GM18526 (cell line): ENCODE results near the gene ARRB1.

Experiments used
- POLR2A ChIP-seq: IDR thresholded peaks from 3 replicates; pipeline ENCODE4 v1.6.1; 2011; ENCODE audit not compliant: insufficient read length; ENCODE audit errors: extremely low read depth

ARRB1 gene

DNA sequence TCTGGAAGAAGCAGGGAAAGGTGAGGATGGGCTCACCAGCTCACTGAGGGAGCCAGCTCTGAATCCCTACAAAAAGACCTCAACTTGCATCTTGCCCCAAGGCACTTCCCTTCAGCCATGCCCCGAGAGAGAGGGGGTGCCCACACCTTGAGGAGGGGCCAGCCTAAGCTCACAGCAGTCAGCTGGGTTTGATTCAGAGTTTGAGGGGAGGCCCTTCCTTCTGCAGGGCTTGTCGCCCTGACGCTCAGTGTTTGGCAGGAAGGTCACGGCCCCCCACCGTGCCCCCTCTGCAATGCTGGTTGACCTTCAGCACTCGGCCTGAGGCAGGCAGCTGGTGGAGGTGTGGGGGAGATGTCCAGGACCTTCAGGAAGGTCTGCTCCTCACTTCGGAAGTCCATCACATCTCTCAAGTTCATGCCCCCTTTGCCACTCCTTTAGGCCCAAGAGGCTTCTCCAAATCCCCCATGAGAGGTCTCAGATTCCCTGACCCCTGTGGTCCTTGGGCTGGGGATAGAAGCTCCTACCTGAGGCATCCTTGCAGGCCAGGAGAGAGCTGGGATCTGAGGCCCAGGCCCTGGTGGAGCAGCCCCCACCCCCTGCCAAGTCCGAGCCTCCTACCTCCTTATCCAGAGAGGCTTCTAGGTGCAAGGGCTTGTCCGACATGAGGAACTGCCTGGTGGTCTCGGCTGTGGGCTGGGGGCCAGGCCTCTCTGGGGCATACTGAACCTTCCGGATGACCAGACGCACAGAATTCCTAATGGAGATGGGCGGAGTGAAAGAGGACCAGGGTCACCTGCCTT, 73.3 kb downstream of the ARRB1 start:
- TF ChIP-seq POLR2A = no peak

DNA sequence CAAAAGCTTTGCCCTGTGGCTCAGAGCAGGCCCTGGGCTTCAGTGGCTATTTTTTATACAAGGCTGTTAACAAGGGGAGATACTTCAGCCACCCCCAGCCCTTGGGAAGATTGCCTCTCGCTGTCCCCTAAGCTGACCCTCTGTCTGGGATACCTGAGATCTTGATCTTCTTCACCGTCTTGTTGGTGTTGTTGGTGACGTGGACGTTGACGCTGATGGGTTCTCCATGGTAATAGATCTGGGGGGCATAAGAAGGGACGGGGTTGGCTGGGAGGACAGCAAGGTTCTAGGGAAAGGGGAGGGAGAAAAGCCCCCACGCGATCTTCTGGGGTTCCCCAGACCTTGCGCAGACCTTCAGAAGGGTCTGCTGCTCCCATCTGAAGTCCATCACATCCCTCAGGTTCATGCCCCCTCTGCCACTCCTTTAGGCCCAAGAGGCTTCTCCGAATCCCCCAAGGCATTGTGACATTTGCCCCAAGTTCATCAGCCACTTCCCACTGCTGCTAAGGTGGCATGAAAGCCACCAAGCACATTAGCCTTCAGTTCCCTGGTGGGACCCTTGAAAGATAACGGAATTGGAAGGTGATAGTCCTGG, 74.2 kb downstream of the ARRB1 start:
- no peak for TF ChIP-seq POLR2A

DNA sequence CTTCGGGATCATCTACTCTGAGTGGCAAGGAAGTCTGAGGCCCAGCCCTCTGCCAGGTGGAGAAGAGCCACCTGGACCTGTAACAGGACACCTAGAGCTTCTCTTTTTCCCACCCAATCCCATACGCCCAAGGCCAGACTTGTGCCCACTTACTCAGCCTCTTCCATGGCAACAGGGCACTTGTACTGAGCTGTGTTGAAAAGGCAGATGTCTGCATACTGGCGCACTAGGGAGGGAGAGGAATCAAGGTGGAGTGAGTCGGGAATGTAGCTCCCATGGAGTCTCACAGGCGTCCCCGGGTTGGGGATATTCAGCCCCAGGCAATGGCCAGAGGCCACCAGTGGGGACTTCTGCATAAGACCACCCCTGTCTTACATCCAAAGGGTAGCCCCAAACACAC, 74.8 kb downstream of the ARRB1 start:
- TF ChIP-seq POLR2A = no peak

DNA sequence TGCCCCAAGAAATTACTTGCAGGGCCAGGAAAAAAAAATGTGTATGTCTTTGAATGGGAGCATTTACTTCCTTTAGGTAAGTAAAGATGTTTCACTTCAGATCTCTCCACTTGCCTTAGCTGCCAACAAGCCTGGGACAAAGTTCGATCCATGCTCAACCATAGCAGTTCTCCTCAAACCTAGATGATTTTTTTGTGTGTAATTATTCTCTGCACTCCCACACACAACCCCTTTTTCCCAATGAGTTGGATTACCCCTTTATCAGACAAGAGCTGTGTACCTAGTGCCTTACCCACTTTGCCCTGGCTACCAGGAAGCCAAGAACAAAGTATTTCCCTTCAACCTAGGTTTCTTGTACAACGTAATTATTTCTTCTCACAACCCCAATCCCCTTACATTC, 75.3 kb downstream of the ARRB1 start:
- TF ChIP-seq POLR2A = no peak

DNA sequence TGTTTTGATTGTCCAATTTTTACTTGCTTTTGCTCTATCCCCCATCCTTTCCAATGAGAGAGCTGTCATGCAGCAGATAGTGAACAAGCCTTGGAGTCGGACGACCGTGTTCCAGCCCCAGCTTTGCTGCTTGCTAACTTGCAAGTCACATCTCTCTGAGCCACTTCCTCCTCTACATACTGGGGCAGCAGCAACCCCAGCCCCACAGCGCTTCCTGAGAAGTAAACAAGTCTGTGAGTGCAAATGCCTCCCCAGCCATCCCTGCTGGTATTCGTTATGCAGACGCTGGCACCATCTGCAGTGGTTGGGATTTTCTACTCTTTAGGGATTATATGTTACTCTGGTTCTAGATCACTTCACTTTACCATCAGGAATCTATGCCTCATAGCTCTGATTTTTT, 75.9 kb downstream of the ARRB1 start:
- no peak for TF ChIP-seq POLR2A

DNA sequence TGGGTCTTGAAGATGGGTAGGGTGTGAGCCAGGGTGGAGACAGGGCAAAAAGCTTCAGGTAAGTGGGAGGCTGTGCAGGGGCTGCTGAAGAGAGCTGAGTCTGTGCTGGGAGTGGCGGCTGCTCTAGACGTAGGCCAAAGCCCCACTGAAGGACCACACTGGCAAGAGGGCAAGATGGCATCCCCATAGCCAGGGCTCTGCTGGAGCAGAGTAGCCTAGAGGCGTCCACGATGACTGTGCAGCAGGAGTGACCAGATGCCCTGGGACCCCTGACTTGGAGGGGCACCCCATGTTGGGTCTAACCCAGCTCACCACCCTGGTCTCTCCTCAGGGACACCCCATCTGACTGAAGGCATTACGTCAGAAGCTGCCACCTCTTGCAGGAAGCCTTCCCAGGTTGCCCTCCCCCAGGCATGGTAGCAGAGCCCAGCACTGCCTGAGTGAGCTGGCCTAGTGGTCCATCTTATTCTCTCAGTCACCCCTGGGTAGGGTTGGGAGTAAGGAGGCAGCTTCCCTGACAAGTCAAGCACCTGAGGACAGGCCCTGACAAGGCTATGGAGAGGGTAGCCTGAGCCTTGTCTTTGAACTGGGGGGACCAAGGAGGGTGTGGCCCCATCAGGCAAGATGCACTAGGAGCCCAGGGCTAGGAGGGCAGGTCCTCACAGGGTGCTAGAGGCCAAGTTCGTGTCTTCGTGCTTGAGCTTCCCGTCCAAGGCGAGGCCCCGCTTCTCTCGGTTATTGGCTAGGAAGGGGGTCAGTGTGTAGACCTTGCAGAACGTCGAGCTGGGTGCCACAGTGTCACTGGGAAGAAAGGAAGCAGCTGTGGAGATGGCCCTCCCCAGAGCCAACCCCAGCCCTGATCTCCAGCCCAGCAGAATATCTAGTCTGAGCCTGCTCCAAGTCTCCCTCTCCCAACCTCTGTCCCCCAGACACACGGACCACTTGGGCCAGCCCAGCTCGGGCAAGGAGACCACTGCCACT, 77.8 kb downstream of the ARRB1 start:
- no peak for TF ChIP-seq POLR2A

DNA sequence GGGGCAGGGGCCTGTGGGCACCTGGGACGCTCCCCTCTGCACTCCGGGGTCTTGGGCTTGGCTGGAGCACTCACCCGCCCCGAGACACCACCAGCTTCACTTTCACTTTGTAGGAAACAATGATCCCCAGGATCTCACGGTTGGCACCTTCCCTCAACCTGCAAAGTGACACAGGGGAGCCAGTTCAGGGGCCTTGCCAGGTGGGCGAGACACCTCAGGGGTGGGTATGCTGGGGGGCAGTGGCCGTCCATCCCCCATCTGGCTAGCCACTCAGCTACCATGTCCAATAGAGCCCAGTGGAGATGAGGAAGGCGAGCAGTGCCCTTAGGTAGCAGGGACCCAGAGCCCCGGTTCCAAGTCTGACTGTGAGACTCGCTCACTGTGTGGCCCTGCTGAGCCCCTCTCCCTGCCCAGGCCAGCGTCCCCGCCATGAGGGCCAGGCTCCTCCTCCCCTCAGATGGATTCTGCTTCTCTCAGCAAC, 78.6 kb downstream of the ARRB1 start:
- TF ChIP-seq POLR2A = no peak

DNA sequence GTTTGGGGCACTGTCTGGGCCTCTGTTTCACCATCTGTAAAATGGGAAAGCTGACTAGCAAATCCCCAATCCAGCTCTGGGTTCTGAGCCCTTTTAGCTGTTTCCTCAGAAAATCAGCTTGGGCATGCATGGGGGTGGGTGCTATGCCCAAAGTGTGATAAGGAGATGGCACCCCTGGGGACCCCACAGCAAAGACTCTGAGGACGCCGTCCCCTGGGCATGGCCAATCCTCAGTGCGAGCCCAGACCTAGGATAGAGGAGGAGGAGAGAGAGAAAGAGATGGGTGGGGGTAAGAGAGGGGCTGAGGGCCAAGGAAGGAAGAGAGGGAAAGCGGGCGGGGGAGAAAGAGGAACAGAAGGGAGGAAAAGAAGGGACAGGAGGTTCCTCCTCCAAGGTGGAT, 79.1 kb downstream of the ARRB1 start:
- TF ChIP-seq POLR2A = no peak

DNA sequence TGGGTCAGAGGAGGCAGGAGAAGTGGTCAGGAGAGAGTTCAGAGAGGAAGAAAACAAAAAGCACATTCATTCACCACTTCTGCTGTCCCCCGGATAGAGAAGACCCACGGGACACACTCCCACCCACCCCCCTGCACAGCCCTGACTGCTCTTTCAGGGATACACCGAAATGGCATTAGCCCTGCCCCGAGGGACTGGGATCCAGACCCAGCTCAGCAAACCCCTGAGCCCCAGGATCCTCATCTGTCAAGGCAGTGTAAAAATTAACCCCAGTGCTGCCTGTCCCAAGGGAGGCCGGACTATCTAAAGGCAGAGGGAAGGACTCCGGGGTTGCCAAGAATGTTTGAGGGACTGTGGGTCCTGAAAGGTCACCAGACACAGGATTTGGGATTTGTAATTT, 79.7 kb downstream of the ARRB1 start:
- no peak for TF ChIP-seq POLR2A

DNA sequence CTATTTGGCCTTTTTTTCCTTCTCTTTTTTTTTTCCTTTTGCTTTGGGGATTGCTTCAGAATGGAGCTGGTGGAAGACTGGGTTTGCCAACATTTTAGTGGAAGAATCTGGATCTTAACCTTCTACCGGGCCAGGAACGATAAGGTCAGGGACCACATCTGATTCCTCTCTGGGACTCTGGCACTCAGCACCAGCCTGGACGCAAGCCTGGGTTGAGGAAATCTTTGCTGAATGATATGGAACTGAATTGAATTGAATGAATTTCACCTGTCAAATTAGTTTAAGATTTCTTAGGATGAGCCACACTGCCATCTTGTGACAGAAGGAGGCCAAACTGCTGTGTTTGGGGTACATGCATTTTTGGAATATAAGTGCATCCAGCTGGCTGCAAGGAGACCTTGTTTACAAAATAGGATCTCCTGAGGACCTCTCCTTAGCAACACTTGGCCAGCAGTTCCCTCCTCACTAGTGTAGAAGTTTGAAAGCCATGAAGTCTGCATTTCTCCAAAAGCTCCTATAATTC, 80.5 kb downstream of the ARRB1 start:
- no peak for TF ChIP-seq POLR2A

DNA sequence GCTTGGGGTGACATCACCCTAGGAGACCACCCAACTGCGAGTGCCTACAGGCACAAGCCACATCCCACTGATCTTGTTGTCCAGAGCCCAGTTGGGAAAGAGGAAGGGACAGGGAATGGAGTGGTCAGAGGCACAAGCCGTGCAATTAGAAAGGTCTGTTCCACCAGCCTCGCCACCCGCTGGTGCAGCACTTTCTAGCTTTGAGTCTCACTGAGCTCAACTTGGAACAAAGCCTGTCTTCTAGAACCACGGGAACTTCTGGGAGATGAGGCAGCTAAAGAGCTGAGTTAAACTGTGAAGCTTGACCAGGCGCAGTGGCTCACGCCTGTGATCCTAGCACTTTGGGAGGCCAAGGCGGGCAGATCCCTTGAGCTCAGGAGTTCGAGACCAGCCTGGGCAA, 81.6 kb downstream of the ARRB1 start:
- no peak for TF ChIP-seq POLR2A

DNA sequence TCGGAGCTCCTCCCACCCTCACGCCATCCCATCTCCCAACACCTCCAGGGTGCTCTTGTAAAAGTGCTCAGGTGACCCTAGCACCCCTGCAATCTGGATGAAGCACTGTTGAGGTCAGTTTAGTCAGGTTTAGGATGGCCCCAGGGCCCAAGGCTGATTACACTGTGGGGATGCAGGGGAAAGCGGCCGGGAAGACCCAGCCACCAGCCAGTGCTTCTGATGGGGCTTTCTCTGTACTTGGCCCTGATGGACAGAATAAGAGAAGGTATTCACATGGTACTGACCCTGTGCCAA, 82.1 kb downstream of the ARRB1 start:
- no peak for TF ChIP-seq POLR2A

DNA sequence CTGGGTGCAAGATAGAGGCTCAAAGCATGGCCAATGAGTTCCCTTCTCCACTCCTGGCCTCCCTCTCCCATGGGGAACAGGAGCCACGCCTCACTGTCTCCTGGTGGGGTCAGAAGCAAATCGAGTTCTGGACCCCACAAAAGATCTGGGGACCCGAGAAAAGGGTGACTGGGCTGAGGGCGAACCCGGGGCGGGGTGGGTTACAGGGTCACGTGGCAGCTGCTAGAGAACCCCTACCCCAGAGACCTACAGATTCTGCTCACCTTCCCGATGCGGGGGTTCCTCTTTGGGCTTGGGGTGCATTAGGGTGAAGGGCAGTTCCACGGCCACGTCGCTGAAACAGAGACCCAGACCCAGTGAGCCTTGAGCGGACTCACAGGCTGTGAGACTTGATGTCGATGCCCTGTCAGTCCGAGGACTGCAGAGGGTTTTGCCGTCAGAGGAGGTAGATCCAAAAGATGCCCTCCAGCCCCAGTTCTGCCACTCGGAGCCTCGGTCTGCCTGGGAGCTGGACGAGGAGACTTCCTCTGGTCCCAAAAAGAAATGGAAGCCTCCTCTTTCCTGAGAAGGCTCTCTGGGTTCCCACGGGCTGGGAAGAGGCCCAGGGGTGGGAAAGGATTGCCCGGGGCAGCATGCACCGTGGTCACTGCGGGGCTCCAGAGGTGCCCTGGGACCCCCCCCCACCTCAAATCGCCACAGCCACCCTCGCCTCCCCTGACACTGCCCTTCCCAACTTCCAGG, 82.7 kb downstream of the ARRB1 start:
- TF ChIP-seq POLR2A = no peak

DNA sequence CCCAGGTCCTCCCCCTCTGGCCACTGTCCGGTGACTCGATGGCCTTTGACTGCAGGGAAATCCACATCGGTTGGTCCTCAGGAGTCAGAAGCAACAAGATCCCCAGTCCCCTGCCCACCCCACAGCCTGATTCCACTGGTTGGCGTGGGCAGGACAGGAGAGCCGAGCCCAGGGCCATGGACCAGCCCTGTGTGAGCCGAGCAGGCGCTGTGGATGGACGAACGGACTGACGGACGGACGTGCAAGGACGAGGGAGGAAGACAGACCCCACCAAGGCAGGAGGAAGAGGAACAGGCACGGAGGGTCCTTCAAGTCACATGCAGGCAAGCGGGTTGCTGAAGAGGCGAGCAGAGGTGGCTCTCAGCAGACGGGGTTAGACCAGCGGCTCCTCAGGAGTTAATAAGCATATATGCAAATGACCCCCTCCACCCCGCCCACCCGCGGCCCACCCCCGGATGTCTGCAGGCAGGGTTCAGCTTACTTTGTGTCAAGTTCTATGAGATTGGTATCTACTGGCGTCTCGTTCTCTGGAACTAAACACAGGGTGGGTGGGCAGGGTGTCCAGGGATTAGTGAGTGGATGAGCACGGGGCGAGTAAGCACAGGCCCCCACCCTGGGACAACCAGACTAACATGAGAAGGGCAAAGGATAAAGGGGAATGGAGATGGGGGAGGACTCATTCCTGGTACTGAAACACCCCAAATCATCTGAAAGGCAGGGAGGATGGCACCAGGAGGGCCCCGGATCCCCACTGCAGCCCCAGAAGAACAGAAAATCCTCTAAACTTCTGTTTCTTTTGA, 84.1 kb downstream of the ARRB1 start:
- TF ChIP-seq POLR2A = no peak
